HG02571 (cell line): ENCODE measurements around the gene ASPHD2.

Experiments used
- ATAC-seq: cut with Tn5 transposase; IDR thresholded peaks from one replicate; pipeline ENCODE4 v1.9.1; 2021; ENCODE audit warnings: mild to moderate bottlenecking, moderate library complexity; ENCODE audit not compliant: unreplicated experiment

ASPHD2 gene

DNA sequence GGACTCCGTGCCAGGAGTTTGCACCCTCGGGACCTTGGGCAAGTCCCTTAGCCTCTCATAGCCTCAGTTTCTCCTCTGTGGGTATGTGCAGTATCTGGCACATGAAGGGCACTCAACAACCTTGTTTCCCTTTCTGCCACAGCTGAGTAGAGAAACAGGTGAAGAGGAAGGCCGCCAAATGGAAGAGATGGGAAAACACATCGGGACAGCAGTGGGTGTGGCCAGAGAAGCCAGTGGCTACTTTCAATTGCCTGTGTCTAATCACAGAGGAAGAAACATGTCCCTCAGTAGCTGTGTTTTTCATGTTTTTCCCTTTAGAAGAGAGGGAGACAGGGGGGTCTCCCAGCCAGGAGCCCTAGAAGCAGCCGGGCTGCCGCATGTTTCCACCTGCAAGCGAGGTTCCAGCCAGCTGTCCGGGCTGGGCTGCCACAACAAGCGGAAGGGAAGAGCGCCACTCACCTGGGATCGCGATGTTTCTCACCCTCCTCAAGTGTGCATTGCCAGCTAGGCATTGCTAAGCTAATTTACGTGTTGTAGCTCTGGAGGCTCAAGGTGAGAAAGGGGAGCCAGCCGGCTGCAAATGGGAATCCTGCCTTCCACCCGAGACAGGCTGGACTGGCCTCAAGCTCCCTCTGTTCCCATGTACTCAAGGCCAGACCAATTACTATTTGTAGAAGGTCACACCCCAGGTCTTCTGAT, 16.7 kb downstream of the ASPHD2 start:
- no peak for ATAC-seq

DNA sequence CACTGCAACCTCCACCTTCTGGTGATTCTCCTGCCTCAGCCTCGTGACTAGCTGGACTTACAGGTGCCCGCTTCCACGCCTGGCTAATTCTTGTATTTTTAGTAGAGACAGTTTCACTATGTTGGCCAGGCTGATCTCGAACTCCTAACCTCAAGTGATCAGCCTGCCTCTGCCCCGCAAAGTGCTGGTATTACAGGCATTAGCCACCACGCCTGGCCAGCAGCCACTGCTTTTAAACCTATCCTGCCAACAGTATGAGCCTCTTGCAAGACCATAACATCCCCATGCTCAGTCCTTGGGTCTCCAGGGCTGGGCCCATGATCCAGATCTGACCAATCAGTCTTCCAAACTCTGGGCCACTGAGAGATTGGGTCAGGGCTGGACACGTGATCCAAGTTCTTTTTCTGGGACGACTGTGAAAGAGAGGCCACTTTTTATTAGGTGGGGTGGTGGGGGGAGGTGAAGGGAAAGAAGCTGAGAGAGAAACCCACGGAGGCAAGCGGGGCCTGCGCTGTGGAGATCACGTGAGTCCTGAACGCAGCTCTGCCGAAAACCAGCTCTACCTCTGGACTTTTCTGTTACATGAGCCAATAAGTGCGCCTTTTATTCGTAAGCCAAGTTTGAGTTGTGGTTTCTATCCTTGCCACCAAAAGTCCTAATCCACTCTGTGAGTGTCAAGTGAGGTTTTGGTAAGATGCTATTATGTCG, 17.9 kb downstream of the ASPHD2 start:
- no peak for ATAC-seq

DNA sequence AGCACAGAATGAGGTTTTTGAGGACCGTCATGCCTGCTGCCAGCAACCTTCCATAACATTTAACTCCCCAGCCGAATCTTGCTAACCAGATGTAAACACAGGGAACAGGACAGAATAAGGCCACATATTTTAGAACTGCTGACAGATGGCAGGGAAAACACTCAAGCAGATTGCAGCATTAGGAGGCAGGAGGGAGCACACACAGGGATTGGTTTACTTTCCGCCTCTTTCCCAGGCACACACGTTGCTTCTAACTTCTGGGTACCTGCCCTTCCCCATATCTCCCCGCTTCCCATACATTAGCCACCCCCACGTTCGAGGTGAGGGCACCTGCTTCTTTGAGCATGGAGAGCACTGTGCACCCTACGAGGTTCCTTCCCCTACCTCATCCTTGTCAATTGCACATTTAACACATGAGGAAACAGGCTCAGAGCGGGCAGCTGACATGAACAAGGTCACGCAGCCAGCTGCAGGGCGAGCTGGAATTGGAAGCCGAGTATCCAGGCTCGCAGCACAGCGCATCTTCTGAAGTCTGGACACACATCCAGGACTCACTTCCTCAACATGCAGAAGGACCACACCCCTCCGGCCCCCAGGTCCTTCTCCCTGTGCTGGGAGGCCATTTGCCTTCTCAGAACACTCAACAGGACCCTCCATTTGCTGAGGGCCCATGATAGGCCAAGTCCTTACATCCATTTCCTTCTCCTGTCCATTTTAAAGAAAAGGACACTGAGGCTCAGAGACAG, 18.7 kb downstream of the ASPHD2 start:
- ATAC-seq = no peak

DNA sequence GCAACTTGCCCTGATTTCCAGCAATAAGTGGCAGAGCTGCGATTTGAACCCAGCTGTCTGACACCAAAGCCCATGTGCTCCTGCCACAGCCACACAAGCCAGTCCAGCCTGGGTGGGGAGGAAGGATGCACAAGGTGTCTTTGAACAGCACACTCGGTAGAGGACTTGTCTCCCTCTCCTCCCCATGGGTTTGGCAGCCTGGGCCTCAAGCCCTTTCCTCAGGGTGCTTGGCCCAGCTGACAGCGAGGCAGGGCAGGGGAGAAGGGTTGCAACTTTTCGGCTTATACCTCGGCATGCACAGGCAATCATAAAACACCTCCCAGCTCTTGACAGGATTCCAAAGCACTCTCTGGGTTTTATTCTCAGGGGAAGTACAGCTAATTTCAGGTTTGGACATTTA, 19.3 kb downstream of the ASPHD2 start:
- ATAC-seq = no peak

DNA sequence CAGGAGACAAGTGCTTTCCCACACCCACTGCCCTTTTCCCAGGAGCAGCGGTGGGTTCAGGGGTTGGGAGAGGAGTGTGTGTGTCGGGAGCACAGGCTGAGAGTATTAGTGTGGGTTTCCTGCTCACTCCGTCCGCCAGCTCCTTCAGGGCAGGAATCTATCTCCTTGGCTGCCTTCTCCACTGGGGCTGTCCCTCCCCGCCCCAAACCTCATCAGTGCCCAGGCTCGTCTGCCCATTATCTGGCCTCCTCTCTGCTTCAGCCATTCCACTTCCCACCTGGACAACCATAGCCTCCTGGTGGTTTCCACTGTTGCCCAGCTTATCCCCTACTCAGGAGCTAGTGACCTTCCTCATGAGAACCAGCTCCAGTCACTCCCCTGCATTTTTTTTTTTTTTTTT, 19.9 kb downstream of the ASPHD2 start:
- ATAC-seq = no peak

DNA sequence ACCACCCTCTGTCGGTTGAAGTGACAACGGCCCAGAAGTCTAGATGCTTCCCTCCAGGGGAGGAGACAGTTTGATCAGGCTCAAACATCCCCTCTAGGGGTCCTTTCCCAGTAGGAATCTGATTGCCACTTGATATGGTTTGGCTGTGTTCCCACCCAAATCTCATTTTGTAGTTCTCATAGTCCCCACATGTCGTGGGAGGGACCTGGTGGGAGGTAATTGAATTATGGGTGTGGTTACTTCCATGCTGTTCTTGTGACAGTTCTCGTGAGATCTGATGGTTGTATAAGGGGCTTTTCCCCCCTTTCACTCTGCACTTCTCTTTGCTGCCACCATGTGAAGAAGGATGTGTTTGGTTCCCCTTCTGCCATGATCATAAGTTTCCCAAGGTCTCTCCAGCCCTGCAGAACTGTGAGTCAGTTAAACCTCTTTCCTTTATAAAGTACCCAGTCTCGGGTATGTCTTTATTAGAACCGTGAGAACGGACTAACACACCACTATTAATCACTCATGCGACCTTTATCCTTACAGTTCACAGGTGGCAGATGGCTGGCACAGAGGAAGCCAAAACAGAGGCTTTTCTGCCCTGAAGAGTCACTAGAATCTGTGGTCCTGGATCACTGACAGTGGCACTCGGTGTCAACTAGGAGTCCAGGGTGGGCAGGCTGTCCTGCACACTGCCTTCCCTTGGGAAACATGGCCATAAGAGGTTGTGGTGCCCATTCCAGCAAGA, 21.6 kb downstream of the ASPHD2 start:
- ATAC-seq = no peak

DNA sequence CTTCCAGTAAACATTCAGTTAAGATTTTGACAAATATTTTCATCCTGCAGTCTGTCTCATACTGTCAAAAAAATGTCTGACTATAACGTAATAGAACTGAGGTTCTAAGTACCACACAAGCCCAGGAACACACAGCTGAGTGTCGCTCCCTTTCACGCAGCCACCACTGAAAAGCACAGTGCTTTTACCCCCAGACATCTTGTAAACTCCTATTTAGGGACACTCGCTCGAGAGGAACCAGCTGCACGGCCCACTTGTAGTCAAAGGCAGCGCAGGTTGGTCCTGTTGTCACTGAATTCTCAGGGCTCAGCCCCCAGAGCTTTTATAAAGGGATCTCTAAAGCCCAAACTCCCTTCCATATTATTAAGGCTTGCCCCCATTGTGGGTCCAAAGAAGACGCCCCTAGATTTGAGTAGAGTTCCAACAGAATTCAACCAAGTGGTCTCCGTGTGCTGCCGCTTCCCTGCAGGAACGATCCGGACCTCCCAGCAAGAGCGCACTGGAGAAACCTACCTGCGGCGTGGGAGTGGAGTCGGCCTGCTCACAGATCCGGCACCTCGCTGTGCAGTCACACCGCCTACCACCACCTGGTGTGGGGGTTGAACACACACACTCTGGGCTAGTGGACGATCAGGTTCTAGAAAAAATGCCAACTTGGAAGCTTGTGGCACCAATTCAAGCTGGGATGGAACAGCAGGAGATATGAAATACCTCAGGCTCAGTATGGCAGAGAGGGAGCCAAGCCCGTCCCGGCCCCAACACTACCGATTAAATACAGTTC, 23.4 kb downstream of the ASPHD2 start:
- ATAC-seq = no peak

DNA sequence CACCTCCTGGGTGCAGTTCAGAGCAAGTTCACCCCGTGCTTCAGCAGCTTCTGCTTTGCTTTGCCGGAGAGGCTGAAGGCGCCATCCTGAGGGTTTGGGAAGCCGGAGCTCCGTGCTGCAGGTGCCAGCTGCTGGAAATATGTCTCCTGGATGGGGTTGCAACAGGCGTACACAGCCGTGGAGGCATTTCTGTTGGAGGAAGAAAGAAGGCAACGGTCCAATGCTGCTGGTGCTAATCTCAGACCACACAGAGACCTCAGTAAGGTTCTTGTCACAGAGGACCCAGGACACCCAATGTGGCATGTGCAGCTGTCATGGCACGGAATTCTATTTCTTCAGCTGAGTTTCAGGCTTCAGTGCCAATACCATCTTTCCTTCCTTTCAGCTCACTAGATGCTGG, 24.2 kb downstream of the ASPHD2 start:
- no peak for ATAC-seq

DNA sequence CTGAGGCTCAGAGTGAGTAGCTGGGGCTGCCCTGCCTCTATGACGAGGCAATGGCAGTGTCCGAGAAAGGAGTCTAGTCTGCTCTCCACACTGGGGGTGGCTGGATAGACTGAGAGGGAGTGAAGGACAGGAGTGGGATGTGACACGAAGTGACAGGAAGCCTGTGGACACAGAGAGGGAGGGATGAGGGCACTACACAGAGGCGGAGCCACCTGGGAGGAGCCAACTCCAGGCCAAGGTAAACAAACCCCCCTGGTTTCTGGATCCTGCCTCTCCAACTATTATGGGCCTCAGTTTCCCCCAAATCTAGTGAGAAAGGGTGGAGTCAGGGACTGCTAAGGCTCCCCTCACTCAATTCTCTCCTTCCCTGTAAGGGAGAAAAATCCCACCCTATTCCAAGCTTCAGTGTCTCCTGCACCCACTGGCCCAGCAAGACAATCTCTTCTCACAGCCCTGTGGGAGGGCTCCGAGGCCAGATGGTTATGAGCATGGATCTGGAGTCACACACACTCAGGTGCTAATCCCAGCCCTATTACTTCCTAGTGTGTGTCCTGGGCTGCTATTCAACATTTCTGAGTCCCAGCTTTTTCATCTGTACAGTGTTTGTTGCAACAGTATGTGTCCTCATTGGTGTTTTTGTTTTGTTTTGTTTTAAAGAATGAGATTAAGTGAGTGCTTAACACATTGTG, 24.9 kb downstream of the ASPHD2 start:
- no peak for ATAC-seq

DNA sequence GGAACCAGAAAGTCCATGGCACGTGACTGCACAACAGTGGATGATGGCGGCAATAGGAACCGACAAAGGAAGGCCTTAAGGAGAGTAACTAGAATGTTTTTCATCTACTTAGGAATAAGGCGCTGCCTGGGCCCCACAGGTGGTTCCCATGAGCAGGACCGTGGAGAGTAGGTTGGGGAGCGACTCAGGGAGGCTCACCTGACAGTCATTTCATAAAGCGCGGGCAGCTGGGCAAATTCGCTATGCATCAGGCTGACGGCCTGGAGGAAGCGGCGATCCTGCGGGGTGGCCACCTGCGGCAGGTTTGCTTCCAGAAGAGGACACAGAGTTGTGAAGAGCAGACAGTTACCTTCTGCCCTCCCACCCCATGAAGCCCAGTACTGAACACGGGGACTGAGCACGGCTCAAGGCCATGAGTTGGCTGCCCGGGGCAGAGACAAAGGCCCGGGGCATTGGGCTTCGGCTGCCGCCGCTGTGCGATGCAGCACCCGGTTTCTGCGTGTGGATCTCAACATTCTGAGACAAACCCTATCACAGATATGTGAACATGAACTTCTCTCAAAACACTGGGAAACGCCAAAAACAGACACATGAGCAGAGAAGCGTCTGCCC, 28.7 kb downstream of the ASPHD2 start:
- no peak for ATAC-seq

DNA sequence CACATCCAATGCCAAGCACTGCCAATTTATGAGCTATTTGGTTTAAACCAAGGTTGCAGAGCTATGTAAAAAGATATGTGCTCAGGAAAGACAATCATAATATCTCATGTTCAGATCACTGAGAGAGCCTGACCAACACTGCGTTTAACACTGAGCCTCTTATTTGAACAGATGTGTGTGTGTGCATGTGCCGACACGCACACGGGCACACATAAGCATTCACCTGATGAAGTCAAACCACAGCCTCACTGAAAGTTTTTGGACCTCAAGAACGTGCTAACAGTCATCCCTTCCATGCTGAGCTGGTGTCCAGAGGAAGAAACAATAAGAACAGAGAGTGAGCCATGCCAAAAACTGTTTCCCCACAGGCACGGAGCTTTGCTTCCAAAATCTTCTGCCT, 31.1 kb downstream of the ASPHD2 start:
- no peak for ATAC-seq

DNA sequence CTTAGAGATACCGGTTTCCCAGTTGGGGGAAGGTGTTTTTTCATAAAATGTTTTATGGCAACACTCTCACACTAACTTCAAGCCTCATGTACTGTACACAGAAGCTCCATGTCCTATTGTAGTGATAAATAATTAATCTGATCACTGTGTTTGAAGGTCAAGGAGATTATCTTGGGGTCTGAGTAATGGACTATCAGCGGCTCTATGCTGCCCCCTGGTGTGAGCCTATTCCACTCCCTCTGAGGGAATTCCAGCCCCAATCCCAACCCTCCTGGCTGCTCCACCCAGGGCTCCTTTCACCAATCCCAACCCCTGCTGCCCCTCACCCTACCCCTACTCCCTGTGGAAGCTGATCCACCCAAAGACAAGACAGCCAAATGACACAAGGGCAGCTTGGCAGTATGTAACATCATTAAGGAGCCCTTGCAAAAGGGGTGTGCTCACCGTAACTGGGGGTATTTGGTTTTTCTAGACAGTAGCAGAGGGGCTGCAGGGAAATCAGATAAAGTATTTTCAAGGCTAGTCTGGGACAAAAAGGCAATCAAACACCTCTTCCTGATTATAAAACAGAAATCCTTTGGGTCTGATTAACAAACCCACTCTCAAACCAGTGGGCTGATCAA, 32.2 kb downstream of the ASPHD2 start:
- no peak for ATAC-seq

DNA sequence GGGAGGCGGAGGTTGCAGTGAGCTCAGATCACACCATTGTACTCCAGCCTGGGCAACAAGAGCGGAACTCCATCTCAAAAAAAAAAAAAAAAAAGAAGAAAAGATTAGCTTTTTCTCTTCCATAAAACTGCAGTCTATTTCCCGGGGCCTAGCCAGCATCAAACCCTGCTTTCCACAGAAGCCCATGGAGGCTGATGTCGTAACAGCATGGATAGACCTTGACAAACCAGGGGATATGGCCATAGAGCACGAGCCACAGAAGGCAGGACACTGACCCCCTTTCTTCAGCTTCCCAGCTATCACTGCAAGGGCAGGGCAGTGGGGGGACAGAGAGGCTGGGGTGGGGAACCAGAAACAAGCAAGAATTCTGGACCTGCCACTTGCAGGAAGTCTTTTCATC, 33.0 kb downstream of the ASPHD2 start:
- ATAC-seq = no peak

DNA sequence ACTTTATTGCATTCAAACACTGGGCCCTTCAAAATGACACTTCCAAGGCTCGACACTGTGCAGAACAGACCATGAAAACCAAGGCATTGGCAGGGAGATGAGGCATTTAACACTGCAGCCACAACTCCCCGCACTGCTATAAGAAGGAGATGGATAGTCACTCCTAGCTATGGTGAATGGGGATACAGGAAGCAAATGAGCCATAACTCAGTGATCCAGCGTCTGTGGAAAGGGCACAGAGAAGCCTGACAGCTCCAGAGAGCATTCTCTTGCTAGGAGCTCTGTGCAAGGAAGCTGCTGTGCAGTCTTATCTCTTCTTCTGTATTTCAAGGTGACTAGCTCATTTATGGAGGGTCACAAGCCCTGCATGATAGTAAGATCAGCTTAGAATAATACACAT, 33.6 kb downstream of the ASPHD2 start:
- no peak for ATAC-seq

DNA sequence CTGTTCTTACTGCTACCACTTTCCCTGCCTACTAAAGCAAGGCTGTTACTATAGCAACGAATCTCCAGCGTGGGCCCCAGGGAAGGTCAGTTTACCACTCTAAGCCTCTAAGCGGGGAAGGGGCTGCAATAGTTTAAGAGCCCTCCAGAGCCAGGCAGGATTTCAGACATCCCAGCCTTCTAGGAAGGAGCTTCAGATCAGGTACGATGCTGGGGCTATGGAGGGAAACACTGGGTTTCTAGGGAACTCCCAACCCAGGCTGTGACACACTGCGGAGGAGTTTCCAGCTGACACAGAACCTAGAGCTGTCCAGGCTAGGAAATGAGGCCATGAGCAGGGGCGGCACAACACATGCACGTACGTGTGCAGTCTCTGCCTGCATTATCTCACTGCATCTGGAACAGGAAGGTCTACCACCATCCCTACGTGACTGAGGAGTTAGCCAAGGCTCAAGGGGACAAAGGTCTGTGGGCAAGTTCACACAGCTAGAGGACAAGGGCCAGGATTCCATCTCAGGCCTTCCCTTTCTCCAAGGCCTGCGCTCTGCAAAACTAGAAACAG, 34.1 kb downstream of the ASPHD2 start:
- no peak for ATAC-seq

DNA sequence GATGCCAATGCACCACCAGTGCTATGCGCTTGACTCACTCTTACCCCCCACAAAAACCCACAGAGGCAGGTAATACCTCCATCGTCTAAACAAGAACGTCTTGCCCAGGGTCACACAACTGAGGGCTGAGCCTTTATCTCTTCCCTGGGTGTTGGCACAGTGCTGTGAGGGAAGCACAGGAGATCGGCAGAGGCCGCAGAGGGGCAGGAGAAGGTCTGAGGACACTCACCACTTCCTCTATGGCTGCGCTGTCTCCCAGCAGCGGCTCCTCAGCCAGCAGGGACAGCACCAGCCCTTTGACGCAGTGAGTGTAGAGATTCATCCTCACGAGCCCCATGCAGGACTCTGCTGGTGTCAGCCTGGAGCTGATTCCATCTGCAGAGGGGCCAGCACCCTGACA, 34.6 kb downstream of the ASPHD2 start:
- ATAC-seq = no peak

DNA sequence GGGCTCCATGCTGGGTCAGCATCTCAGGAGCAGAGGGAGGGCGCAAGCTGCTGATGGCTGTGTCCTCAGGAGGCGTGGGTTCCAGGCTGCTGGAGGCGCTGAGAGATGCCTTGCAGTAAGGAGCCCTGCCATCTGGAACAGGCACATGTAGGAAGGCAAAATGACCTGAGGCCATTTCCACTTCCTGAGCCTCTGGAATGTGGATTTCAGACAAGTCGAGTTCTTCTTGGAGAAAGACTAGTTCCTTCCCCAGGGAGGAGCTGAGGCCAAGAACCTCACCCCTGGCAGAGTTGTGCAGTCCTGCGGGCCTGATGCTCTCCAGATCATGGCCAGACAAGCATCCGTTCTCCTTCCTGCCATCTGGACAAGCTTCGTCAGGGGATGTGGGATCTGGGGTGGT, 35.3 kb downstream of the ASPHD2 start:
- no peak for ATAC-seq

DNA sequence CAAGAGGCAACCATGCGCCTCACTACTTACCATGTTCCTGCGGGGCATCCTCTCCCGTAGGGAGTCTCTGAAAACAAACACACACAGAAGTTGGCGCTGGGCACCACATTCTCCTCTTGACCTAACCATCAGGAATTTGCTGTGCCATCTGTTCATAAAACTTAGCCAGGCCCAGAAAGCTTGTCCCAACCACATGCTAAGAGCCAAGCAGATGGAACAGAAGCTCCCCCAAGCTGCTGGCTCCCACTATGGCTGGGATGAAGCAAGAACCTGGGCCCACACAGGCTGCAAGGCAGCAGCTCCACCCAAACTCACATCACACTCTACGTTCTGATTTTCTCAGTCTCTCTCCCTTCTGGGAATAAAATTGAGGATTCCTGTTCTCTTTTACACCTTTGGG, 37.1 kb downstream of the ASPHD2 start:
- no peak for ATAC-seq

DNA sequence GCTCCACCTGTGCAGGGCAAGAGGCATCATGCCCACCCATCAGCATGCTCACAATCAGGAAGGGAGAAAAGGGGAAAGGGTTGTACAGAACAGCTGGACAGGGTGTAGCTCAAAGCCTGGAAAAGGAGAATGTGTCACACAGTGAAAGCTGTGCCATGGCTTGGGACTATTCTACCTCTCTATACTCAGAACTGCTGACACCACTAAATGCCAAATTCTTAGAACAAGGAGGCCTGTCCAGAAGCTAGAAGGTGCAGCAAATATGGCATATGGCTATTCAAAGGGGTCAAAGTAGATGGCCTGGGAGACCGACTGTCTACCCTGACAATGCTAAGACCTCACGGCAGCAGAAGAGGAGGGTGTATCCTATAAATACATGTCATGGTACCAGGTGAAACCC, 41.7 kb downstream of the ASPHD2 start:
- ATAC-seq = no peak
